Measurements from ENCODE around the gene DHRS3. TPM values are rescaled to one million over a fixed set of nuclear protein-coding genes. Genes with fewer than 3 reads are reported as not detected.
A peak's percentile ranks its signal among the peaks of the same experiment; 100 is the strongest.
"Not testable (repeated sequence)": the region's sequence is repeated elsewhere in the genome, so short reads cannot be mapped to it uniquely, and the experiment has no call there.

DHRS3 gene
- total RNA-seq, 1 experiment from 2014 or later, result 37.7 TPM

DNA sequence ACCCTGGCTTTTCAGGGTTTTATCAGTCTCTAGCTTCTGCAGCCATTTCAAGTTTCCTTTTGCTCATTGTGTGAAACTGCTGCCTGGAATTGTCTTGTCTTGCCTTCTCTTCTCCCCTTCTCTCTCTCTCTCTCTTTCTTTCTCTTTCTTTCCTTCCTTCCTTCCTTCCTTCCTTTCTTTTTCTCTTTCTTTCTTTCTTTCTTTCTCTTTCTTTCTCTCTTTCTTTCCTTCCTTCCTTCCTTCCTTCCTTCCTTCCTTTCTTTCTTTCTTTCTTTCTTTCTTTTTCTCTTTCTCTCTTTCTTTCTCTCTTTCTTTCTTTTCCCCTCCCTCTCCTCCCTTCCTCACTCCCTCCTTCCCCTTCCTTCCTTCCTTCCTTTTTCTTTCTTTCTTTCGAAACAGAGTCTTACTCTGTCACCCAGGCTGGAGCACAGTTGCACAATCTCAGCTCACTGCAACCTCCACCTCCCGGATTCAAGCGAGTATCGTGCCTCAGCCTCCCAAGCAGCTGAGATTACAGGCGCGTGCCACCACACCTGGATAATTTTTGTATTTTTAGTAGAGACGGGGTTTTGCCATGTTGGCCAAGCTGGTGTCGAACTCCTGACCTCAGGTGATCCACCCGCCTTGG is 40.0 kb upstream of the DHRS3 start:
- POLR2A ChIA-PET; ATAC-seq; H3K4me3 Mint-ChIP-seq; DNase-seq (ENCODE audit: low spot score); H3K27ac Mint-ChIP-seq: not testable (repeated sequence)
- H3K36me3 Mint-ChIP-seq, result peaks cover 12% of the 10 kb centered on the region; the same call in 1 of the 2 replicates
- H3K9me3 Mint-ChIP-seq, result peaks cover 23% of the 10 kb centered on the region
- H3K4me1 Mint-ChIP-seq, result peaks cover 15% of the 10 kb centered on the region
- TF ChIP-seq, protein P1, sequence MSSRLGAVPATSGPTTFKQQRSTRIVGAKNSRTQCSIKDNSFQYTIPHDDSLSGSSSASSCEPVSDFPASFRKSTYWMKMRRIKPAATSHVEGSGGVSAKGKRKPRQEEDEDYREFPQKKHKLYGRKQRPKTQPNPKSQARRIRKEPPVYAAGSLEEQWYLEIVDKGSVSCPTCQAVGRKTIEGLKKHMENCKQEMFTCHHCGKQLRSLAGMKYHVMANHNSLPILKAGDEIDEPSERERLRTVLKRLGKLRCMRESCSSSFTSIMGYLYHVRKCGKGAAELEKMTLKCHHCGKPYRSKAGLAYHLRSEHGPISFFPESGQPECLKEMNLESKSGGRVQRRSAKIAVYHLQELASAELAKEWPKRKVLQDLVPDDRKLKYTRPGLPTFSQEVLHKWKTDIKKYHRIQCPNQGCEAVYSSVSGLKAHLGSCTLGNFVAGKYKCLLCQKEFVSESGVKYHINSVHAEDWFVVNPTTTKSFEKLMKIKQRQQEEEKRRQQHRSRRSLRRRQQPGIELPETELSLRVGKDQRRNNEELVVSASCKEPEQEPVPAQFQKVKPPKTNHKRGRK (CRISPR knock-in tag; IDR thresholded peaks at IDR 0.05; ENCODE audit: borderline replicate concordance), result peak; percentile 93; the same call in 1 of the 2 replicates
- CTCF ChIA-PET, result interaction anchor here (1.1 to 3.8 kb wide), 17 partner anchors 8 to 533 kb away, joined by 3 to 40 read pairs (median 11); partner anchors contain the start of genes AADACL4 and DHRS3
- peaks cover 16% of the 10 kb centered on the region for H3K27me3 Mint-ChIP-seq (ENCODE audit: low read depth)

DNA sequence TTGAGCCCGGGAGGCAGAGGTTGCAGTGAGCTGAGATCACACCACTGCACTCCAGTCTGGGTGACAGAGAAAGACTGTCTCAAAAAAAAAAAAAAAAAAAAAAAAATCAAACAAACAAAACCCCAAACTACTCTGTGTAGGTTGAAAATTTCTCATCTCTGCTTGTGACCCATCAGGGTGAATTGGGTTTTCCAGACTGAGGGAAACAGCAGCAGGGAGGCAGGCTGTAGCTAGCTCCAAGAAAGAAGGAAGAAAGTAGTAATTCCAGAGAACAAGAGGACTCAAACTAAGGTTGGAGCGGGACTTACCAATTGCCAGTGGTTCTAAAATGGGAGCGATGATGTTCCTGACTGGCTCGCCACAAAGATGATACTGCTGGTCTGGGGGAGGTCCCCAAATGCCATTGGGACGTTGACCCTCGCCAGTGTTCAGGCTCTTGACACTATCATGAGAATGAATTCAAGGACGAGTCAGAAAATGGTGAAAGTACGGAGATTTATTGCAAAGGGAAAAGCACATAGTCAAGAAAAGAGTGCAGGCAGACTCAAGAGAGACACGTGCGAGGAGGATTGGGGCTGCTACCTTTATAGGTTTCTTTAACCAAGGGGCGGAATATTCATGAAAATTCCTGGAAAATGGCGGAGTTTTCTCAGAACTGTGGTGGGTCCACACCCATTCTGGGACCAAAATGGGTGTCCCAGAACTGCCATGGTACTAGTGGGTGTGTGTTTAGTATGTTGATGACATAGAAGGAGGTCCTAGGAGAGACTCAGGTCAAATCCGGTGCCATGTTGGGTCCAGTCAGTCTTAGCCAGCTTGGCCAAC is 39.3 kb upstream of the DHRS3 start:
- Mint-ChIP-seq H3K4me3 (no peak overlapping the region), H3K27ac (no peak overlapping the region), H3K4me1 (peaks cover 15% of the 10 kb centered on the region), H3K27me3 (ENCODE audit: low read depth) (peaks cover 16% of the 10 kb centered on the region), H3K36me3 (peaks cover 12% of the 10 kb centered on the region; the same call in 1 of the 2 replicates), H3K9me3 (peaks cover 26% of the 10 kb centered on the region)
- CTCF ChIA-PET, result interaction anchor here (0.6 to 3.8 kb wide), 8 partner anchors 22 to 1360 kb away, joined by 3 to 40 read pairs (median 8); partner anchors contain the start of gene DHRS3
- TF ChIP-seq, protein P2, sequence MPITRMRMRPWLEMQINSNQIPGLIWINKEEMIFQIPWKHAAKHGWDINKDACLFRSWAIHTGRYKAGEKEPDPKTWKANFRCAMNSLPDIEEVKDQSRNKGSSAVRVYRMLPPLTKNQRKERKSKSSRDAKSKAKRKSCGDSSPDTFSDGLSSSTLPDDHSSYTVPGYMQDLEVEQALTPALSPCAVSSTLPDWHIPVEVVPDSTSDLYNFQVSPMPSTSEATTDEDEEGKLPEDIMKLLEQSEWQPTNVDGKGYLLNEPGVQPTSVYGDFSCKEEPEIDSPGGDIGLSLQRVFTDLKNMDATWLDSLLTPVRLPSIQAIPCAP (CRISPR knock-in tag; IDR thresholded peaks at IDR 0.05), result no peak
- no peak for TF ChIP-seq NR3C1 (CRISPR knock-in tag; conservative IDR thresholded peaks at IDR 0.05; ENCODE audit: low read depth)
- DNase-seq (ENCODE audit: low spot score), result no peak
- POLR2A ChIA-PET, result no interaction called here
- no peak for ATAC-seq

DNA sequence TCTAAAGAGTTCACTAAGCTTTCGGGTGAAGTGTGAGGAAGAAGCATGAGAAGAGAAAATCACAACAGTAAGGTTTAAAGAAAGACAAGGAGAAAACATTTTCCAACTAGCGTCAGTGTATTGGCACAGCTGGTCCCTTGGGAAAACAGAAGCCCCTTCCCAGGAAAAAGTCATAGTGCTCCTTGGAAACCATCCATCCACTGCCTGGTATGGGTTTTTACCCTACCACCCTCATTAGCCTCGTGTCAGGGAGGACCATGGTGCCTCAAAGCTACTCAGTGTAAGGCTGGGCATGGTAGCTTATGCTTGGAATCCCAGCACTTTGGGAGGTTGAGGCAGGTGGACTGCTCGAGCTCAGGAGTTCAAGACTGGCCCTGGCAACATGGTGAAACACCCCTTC is 38.6 kb upstream of the DHRS3 start:
- ChIA-PET POLR2A (no interaction called here), CTCF (interaction anchor here (0.6 to 3.8 kb wide), 3 partner anchors 37 to 380 kb away, joined by 3 to 22 read pairs (median 8); no protein-coding TSS in a partner anchor)
- Mint-ChIP-seq H3K27ac (no peak overlapping the region), H3K4me3 (no peak overlapping the region), H3K27me3 (ENCODE audit: low read depth) (peaks cover 16% of the 10 kb centered on the region), H3K9me3 (peaks cover 29% of the 10 kb centered on the region), H3K4me1 (peaks cover 12% of the 10 kb centered on the region), H3K36me3 (peaks cover 12% of the 10 kb centered on the region; the same call in 1 of the 2 replicates)
- TF ChIP-seq, protein P3, sequence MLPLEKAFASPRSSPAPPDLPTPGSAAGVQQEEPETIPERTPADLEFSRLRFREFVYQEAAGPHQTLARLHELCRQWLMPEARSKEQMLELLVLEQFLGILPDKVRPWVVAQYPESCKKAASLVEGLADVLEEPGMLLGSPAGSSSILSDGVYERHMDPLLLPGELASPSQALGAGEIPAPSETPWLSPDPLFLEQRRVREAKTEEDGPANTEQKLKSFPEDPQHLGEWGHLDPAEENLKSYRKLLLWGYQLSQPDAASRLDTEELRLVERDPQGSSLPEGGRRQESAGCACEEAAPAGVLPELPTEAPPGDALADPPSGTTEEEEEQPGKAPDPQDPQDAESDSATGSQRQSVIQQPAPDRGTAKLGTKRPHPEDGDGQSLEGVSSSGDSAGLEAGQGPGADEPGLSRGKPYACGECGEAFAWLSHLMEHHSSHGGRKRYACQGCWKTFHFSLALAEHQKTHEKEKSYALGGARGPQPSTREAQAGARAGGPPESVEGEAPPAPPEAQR (CRISPR knock-in tag; IDR thresholded peaks at IDR 0.05), result no peak
- TF ChIP-seq NR3C1 (CRISPR knock-in tag; conservative IDR thresholded peaks at IDR 0.05; ENCODE audit: low read depth) (no peak), FOXJ3 (CRISPR knock-in tag; IDR thresholded peaks at IDR 0.05; ENCODE audit: borderline replicate concordance) (no peak)
- TF ChIP-seq, protein P4, sequence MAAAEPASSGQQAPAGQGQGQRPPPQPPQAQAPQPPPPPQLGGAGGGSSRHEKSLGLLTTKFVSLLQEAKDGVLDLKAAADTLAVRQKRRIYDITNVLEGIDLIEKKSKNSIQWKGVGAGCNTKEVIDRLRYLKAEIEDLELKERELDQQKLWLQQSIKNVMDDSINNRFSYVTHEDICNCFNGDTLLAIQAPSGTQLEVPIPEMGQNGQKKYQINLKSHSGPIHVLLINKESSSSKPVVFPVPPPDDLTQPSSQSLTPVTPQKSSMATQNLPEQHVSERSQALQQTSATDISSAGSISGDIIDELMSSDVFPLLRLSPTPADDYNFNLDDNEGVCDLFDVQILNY (CRISPR knock-in tag; IDR thresholded peaks at IDR 0.05), result no peak
- no peak for DNase-seq (ENCODE audit: low spot score)
- ATAC-seq, result no peak

DNA sequence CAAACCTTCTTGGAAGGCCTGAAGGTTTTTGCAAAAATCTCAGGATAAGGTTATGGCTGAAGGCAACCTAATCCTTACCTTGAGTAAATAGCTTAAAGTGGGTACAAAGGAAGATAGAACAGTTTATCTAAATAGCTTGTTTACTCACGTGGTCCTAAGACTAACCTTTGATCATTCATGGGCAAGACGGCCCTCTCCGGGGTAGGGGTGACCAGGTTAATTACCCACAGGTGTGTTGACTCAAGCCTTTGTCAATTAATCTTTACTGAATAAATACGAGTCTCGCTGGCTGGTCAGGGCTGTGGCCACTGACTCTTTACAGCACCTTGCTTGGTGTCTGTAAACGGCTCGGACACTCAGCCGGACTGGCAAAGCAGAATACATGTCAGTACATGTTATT is 36.6 kb upstream of the DHRS3 start:
- TF ChIP-seq ZNF263 (CRISPR knock-in tag; IDR thresholded peaks at IDR 0.05; ENCODE audit: low read depth), result no peak
- no peak for TF ChIP-seq ZNF219 (CRISPR knock-in tag; IDR thresholded peaks at IDR 0.05; ENCODE audit: borderline replicate concordance)
- TF ChIP-seq, protein P5, sequence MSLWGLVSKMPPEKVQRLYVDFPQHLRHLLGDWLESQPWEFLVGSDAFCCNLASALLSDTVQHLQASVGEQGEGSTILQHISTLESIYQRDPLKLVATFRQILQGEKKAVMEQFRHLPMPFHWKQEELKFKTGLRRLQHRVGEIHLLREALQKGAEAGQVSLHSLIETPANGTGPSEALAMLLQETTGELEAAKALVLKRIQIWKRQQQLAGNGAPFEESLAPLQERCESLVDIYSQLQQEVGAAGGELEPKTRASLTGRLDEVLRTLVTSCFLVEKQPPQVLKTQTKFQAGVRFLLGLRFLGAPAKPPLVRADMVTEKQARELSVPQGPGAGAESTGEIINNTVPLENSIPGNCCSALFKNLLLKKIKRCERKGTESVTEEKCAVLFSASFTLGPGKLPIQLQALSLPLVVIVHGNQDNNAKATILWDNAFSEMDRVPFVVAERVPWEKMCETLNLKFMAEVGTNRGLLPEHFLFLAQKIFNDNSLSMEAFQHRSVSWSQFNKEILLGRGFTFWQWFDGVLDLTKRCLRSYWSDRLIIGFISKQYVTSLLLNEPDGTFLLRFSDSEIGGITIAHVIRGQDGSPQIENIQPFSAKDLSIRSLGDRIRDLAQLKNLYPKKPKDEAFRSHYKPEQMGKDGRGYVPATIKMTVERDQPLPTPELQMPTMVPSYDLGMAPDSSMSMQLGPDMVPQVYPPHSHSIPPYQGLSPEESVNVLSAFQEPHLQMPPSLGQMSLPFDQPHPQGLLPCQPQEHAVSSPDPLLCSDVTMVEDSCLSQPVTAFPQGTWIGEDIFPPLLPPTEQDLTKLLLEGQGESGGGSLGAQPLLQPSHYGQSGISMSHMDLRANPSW (CRISPR knock-in tag; conservative IDR thresholded peaks at IDR 0.05; ENCODE audit: low read depth), result no peak
- TF ChIP-seq RORB (CRISPR knock-in tag; IDR thresholded peaks at IDR 0.05), result peak; percentile 80; the same call in 1 of the 2 replicates
- DNase-seq (ENCODE audit: low spot score) (no peak), ATAC-seq (no peak)
- CTCF ChIA-PET, result no interaction called here
- POLR2A ChIA-PET, result no interaction called here
- Mint-ChIP-seq H3K27ac (no peak overlapping the region), H3K36me3 (peaks cover 12% of the 10 kb centered on the region; the same call in 1 of the 2 replicates), H3K4me3 (no peak overlapping the region), H3K4me1 (peaks cover 11% of the 10 kb centered on the region), H3K9me3 (peaks cover 29% of the 10 kb centered on the region), H3K27me3 (ENCODE audit: low read depth) (peaks cover 16% of the 10 kb centered on the region)

All from WTC11 (cell line).